ENCODE results near the gene DNER. TPM values are rescaled to one million over a fixed set of nuclear protein-coding genes. Genes with fewer than 3 reads are reported as not detected.
"Not testable (repeated sequence)": the region's sequence is repeated elsewhere in the genome, so short reads cannot be mapped to it uniquely, and the experiment has no call there.

The DNER gene
- total RNA-seq, 1 donor from 2014 or later = 1.8 TPM

DNA sequence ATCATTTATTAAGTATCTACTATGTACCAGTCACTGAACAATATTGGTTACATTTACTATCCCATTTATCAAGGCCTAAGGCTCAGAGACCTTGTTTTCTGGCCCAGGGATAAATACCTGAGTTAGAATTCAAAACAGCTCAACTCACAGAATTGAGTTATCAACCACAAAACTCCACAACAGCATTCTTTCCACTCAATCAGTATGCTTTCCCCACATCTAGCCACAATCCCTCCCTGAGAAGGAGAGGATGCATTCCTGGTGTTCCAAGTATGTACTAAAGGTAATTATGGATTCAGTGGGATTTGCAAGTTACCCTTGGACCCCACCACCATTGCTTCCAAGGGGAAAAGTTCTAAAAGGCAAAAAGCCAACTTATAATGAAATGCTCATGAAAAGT lies 339.1 kb downstream of the DNER start:
- FAIRE-seq (no peak), DNase-seq (ENCODE audit: low read depth) (no peak)
- H3K27me3 ChIP-seq (ENCODE audit: control insufficient read depth, insufficient read depth, low read length) = no peaks in the 10 kb centered on the region
- TF ChIP-seq CTCF (IDR thresholded peaks at IDR 0.05; ENCODE audit: insufficient read depth, low read length, severe bottlenecking) = no peak
- no peaks in the 10 kb centered on the region for H3K36me3 ChIP-seq (ENCODE audit: control insufficient read depth, insufficient read depth, low read length)
- H3K4me3 ChIP-seq (ENCODE audit: low read depth, low read length) = no peak overlapping the region

- FAIRE-seq; H3K4me3 ChIP-seq (ENCODE audit: low read depth, low read length); H3K27me3 ChIP-seq (ENCODE audit: control insufficient read depth, insufficient read depth, low read length); H3K36me3 ChIP-seq (ENCODE audit: control insufficient read depth, insufficient read depth, low read length); DNase-seq (ENCODE audit: low read depth): not testable (repeated sequence)
Measured at GRCh38 chr2:229373311-229373710, 341.0 kb downstream of the DNER start.

- Histone ChIP-seq H3K27me3 (ENCODE audit: control insufficient read depth, insufficient read depth, low read length) (no peaks in the 10 kb centered on the region), H3K4me3 (ENCODE audit: low read depth, low read length) (no peak overlapping the region), H3K36me3 (ENCODE audit: control insufficient read depth, insufficient read depth, low read length) (no peaks in the 10 kb centered on the region)
- FAIRE-seq (peak; percentile 18), DNase-seq (ENCODE audit: low read depth) (no peak)
- TF ChIP-seq CTCF (IDR thresholded peaks at IDR 0.05; ENCODE audit: insufficient read depth, low read length, severe bottlenecking) = no peak
Measured at GRCh38 chr2:229372207-229372606, 342.1 kb downstream of the DNER start.

DNA sequence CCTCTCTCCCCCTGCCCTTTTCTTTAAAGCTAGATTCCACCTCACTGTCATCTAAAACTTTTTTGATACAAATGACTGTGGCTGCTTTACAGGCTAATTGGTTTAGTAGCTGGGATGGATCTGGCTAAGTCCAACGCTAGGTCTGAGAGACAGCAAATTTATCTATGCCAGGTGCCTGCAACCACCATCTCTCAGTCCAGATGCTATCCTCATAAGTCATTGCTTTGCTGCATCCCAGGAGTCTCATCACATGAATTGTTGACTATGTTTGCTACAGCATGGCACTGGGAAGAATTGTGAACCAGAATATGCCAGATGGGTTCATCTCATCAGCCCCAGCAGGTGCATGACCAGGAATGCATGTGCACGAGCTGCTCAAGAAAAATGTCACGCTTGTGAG lies 343.3 kb downstream of the DNER start:
- H3K36me3 ChIP-seq (ENCODE audit: control insufficient read depth, insufficient read depth, low read length) = no peaks in the 10 kb centered on the region
- H3K27me3 ChIP-seq (ENCODE audit: control insufficient read depth, insufficient read depth, low read length) = no peaks in the 10 kb centered on the region
- no peak for DNase-seq (ENCODE audit: low read depth)
- TF ChIP-seq CTCF (IDR thresholded peaks at IDR 0.05; ENCODE audit: insufficient read depth, low read length, severe bottlenecking) = no peak
- no peak for FAIRE-seq
- H3K4me3 ChIP-seq (ENCODE audit: low read depth, low read length) = no peak overlapping the region

GRCh38 chr2:229370509-229370908 lies 343.8 kb downstream of the DNER start:
- DNase-seq (ENCODE audit: low read depth) (no peak), FAIRE-seq (no peak)
- H3K4me3 ChIP-seq (ENCODE audit: low read depth, low read length) = no peak overlapping the region
- H3K27me3 ChIP-seq (ENCODE audit: control insufficient read depth, insufficient read depth, low read length) = no peaks in the 10 kb centered on the region
- H3K36me3 ChIP-seq (ENCODE audit: control insufficient read depth, insufficient read depth, low read length) = no peaks in the 10 kb centered on the region
- no peak for TF ChIP-seq CTCF (IDR thresholded peaks at IDR 0.05; ENCODE audit: insufficient read depth, low read length, severe bottlenecking)

GRCh38 chr2:229363185-229363814 lies 351.1 kb downstream of the DNER start:
- H3K36me3 ChIP-seq (ENCODE audit: control insufficient read depth, insufficient read depth, low read length) = no peaks in the 10 kb centered on the region
- H3K4me3 ChIP-seq (ENCODE audit: low read depth, low read length) = no peak overlapping the region
- peak; percentile 73 for FAIRE-seq
- no peak for TF ChIP-seq CTCF (IDR thresholded peaks at IDR 0.05; ENCODE audit: insufficient read depth, low read length, severe bottlenecking)
- DNase-seq (ENCODE audit: low read depth) = peak; percentile 86
- no peaks in the 10 kb centered on the region for H3K27me3 ChIP-seq (ENCODE audit: control insufficient read depth, insufficient read depth, low read length)

All from bronchial epithelial cell (primary cell).